Gastrocnemius medialis (tissue), 4 donors: ENCODE measurements around the gene CAMTA1.

Experiments used
- POLR2A ChIP-seq, 2 donors: fragments of 450-650 bp; IDR thresholded peaks; one replicate each; pipeline ENCODE4 v1.6.1; 2017; ENCODE audit warnings: antibody characterized with exemption in 2 of 2, mild to moderate bottlenecking in 2 of 2, moderate library complexity in 2 of 2
- TF ChIP-seq, protein P1 (sequence below), 5 experiments: fragments of 450-650 bp in 3 of 5; fragments of 200-600 bp in 2 of 5; sonication (generic) in 2 of 5; IDR thresholded peaks in 4 of 5; conservative IDR thresholded peaks in 1 of 5; 1 replicate in 4 of 5; 2 replicates in 1 of 5; pipeline ENCODE4 v1.5.1; 2016 to 2019; ENCODE audit warnings: antibody characterized with exemption in 5 of 5, mild to moderate bottlenecking in 3 of 5, moderate library complexity in 3 of 5

DNA sequence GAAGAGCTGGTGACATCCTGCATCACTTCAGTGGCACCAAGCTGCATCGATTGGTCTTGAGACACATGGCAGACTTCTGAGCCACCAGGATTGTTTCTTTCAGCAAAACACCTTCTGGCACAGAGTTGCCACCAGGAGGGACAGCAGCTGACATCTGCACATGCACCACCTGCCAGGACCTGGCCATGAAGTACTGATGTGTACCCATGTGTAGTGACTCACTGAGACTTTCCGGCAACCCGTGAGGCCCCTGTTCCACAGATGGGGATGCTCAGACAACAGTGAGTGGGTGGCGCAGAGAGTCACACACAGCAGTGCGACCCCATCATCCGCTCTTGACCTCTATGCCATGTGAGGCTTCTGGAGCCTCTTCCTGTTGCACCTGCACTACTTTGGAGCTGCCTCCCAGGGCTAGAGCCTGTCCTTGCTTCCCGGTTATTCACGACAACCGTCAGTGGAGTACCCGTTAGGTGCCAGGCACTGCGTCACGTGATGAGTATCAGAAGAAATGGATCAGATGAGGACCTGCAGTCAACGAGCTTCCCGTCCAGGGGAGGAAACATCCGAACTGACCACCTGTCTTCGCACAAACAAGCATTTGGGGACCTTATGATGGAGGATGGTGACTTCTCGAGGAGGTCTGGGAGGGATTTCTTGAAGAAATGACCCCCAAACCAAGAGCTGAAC is 905.4 kb downstream of the CAMTA1 start:
- no peak for TF ChIP-seq POLR2A (IDR thresholded peaks at IDR 0.05)
- TF ChIP-seq, protein P1, sequence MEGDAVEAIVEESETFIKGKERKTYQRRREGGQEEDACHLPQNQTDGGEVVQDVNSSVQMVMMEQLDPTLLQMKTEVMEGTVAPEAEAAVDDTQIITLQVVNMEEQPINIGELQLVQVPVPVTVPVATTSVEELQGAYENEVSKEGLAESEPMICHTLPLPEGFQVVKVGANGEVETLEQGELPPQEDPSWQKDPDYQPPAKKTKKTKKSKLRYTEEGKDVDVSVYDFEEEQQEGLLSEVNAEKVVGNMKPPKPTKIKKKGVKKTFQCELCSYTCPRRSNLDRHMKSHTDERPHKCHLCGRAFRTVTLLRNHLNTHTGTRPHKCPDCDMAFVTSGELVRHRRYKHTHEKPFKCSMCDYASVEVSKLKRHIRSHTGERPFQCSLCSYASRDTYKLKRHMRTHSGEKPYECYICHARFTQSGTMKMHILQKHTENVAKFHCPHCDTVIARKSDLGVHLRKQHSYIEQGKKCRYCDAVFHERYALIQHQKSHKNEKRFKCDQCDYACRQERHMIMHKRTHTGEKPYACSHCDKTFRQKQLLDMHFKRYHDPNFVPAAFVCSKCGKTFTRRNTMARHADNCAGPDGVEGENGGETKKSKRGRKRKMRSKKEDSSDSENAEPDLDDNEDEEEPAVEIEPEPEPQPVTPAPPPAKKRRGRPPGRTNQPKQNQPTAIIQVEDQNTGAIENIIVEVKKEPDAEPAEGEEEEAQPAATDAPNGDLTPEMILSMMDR (IDR thresholded peaks at IDR 0.05 in 4 of 5, conservative IDR thresholded peaks at IDR 0.05 in 1 of 5), result no peak
